NCI-H1694 treated with DMSO at 0.1 percent for 48 hours (cell line): ENCODE results near the gene C17orf114.
"Not testable (repeated sequence)": the region's sequence is repeated elsewhere in the genome, so short reads cannot be mapped to it uniquely, and the experiment has no call there.

ENCODE experiments used
- DNase-seq: peaks from one replicate; lab custom pipeline; 2025; lab: John Stamatoyannopoulos, UW

C17orf114 gene

GRCh38 chr17:4802228-4802627 is at the start of gene C17orf114:
Gene C17orf114 (minus strand): TSS chr17:4802328.
- no peak for DNase-seq

GRCh38 chr17:4851084-4851483 is 49.0 kb upstream of the C17orf114 start:
- DNase-seq: no peak

DNA sequence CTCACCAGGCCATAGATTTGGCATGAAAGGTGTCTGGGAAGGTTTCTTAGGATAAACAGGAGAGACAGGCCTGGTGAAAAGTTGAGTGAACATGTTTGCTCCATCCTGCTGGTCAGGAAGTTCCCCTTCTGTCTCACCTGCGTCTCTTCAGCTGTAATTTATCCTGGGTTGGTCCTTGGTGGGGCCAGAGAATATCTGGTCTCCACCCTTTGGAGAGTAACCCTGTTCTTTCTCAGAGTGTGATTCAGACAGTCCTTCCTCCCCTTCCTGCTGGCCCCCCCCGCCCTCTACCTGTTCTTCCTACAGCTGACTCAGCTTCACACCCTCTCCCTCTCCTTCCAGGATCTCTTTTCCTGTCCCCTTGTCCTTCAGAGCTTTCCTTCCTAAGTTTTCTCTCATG is 48.1 kb upstream of the C17orf114 start:
- no peak for DNase-seq

- DNase-seq: no peak
These were observed 46.9 kb upstream of the C17orf114 start for GRCh38 chr17:4849011-4849536.

DNA sequence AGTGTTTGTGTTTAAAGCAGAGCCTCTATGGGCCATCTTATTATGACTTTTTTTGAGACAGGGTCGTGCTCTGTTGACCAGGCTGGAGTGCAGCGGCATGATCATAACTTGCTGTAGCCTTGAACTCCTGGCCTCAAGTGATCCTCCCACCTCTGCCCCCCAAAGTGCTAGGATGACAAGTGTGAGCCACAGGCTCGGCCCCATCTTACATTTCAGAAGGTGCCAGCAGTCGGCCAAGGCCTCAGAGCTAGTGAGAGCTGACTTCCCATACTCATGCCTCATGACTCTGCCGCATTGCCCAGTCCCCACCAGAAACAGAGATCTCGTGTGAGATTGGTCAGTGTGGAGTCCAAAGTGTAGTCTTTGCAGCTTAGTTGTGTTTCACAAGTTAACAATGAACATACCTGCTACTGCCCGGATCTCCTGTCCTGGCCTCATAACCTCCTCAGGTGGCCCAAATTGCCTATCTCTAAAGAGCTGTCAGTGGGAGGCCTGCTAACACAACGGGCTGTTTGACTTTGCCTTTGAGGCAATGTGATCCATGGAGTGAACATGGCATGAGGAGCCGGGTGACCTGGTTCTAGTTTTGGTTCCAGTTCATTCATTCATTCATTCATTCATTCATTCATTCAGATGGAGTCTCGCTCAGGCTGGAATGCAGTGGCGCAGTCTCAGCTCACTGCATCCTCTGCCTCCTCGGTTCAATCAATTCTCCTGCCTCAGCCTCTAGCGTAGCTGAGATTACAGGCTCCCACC is 44.7 kb upstream of the C17orf114 start:
- no peak for DNase-seq

DNA sequence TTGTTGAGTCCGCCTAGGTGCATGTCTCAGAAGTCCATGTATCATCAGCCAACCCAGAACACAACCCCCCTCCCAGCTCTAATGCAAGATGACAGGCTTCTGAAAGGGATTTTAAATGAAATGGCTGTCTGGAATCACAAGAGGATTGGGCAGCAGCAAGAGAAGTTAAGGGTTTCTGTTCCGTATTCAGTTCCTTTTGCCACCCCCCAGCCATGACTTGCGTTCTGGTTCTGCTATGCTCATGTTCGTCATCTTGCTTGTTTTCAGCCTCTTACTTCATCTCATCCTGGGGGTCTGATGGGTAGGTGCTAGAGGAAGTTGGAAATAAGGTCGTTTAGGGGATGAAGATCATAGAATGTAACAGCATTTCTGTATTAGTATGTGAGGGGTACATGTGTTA is 43.0 kb upstream of the C17orf114 start:
- DNase-seq: no peak

- DNase-seq: no peak
These were observed 41.3 kb upstream of the C17orf114 start for GRCh38 chr17:4843321-4844000.

DNA sequence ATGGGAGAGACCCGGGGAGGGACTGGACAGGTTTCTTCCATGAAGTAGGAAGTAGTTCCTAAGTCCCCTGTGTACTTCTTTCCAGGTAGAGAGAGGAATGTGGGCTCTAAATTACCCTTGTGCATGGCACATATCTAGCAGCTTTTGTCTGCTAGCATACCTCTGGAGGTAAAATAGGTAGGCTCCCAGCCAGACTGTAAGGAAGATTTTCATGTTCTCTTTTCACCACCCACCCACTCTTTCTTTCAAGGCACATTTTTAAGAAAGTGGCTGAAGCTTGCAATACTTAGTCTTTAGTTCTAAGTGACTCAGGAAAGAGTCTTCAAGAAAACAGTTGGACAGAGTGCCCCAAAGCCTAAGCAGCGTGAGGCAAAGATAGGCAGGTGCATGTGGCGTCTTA is 40.2 kb upstream of the C17orf114 start:
- no peak for DNase-seq

GRCh38 chr17:4840893-4841242 is 38.7 kb upstream of the C17orf114 start:
- DNase-seq: no peak

DNA sequence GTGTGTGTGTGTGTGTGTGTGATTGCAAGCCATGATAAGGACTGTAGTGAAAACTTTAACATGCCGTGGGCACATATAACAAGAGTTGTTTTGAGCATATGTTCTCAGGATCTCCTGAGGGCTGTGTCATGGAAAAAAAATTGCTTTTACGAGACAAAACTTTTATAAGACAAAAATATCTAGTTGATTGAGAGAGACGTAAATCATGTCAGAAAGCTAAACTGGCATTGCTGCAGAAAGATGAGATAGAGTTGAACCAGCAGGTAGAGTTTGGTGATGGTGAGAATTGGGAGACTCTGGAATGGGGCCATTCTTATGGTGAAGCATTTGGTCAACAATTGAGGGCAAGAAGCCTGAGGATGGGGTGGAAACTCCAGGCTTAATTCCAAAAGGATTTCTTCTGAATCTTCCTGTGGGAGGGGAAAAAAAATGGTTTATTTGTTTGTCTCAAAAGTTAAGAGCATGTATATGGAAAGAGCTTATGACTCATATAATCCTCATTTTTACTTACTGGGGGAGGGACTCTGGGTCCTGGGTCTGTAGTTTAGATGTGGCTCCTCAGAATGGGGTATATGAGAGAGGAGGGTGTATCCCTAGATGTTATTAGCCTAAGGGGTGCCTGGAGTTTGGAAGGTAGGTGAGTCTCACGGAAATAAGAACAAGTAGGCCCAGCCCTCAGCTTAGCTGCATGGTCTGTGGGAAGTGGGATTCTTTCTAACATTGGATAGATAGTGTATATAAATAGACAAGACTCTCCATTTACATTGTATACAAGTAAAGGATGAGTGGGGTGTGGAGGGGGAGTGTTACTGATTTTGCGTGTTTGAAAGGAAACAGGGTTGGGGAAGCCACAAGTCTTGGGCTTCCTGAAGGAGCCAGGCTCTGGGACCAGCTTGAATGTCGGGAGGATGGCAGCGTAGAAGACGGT is 38.1 kb upstream of the C17orf114 start:
- DNase-seq: no peak

GRCh38 chr17:4839221-4839620 is 37.1 kb upstream of the C17orf114 start:
- no peak for DNase-seq

GRCh38 chr17:4838309-4838785 is 36.2 kb upstream of the C17orf114 start:
- no peak for DNase-seq

GRCh38 chr17:4837471-4838308 is 35.6 kb upstream of the C17orf114 start:
- no peak for DNase-seq

- no peak for DNase-seq
These were observed 34.1 kb upstream of the C17orf114 start for GRCh38 chr17:4836221-4836620.

- no peak for DNase-seq
These were observed 32.5 kb upstream of the C17orf114 start for GRCh38 chr17:4834681-4835020.

DNA sequence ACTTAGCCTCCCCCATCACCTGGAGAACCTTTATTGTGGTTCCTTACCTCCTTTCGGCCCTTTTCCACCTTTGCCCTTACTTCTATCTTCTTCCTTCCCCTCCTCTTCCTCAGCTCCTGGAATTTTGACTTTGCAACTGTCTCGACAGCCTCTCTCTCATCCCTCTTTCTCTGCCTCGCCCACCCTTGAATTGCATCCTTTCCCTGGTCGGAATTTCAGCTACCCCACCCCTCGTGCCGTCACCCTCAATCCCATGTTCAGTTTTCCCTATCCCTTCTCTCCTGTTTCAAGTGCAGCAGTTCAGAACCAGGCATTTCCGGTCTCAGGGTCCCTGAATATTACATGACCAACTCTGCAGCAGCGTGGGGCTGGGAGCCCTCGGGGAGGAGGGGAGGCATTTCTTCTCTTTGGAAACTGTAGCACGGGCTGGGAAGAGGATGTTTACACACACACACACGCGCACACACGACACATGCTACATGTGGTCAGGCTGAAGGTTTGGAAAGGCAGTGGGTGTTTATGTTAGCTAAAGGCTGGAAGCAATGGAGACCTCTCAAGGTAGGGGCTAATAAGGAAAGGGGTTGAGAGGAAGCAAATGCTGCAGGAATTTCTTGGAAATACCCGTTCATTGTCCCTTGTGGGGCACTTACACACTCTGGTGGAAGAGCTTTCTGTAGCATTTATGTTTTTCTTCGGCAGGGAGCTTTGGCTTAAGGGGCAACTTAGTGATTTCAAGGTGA is 32.0 kb upstream of the C17orf114 start:
- no peak for DNase-seq

DNA sequence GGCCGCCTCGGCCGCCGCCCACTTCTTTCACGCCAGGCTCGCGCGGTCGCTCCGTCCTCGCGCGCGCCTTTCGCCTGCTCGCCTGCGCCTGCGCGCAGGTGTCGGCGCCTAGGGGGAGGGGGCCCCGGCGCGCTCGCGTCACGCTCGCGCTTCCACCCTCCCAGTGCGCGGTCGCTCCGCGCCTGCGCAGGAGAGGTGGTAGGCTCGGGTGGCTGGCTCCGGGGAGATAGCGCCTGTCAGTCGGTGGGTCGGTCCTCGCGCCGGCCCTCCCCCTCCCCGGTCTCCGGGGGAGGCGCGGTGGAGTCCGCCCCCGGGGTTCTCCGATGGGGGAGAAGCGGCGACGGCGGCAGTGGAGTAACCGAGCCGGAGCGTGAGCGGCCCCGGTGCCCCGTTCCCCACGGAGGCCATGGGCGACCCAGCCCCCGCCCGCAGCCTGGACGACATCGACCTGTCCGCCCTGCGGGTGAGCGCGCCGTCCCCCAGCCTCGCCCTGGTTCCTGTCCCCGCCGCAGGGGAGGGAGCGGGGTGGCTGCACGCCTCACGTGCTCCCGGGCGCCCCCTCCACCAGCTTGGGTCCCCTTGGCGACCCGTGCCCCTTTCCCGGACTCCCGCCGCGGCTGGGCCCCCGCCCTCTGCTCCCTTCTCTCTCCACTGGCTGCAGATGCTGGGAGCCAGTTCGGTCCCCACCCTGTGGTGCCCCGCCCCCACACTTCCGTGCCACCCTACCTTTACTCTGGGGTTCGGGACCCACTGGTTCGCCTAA is 31.2 kb upstream of the C17orf114 start, which contains the start of gene MINK1:
Gene MINK1, plus strand, starts transcription at position 163 of the 763 bp plus-strand sequence. Its CDS starts 244 bp downstream, at position 407.
- DNase-seq: peak; percentile 86

DNA sequence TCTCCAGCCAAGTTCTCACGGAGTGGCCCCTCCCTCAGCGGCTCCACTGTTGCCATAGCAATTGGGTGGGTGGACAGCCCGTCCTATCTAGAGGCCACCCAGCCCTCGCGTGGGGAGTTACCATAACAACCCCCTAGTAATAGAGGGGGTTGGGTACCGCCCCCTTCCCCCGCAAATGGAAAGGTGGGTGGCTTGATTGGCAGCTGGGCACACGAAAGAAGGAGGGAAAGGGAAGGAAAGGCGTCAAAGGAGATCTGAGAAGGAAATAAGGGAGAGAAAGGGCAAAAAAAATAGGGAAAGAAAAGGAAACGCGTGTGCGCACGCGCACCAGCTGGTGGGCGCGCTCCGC is 30.7 kb upstream of the C17orf114 start:
- DNase-seq: not testable (repeated sequence)

DNA sequence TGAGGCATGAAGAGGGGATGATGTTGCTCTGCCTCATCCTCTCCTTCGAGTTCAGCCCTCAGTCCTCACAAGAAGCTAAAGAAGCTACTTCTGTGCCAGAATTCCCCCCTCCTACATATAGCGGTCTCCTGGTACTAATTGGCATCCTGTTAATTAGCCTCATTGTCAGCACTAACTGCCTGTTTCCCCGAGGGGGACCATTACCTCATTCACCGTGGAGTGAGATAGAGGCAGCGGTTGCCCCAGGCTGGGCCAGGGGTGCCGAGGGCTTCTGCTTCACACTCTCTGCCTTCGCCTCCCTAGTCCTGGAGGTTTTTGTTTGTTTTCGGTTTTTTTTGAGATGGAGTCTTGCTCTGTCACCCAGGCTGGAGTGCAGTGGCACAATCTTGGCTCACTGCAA is 25.3 kb upstream of the C17orf114 start:
- DNase-seq: no peak
